ENCODE measurements around the gene ADI1.

DNA sequence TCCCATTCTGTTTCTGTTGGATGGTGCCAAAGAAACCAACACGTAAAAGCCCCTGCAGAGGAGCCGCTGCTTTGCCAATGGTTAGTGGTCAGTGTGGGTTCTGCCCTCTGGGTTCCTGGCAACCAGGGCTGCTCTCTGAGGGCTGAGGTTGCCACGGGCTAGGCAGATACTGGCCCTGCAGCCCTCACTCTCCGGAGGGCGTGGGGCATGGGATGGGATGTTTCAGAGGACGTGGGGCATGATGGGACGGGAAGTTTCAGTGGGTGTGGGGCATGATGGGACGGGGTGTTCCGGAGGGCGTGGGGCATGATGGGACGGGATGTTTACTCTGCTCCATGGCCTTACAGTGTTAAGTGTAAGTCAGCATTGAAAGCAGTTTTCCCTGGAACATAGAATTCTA lies 34.2 kb downstream of the ADI1 start:
- TF ChIP-seq RAD21 (IDR thresholded peaks at IDR 0.05): no peak
- TF ChIP-seq CTCF (IDR thresholded peaks at IDR 0.05; ENCODE audit: low read depth, low read length, missing input control): no peak
- no peak for TF ChIP-seq YY1 (IDR thresholded peaks at IDR 0.05)
- no peak for TF ChIP-seq SP1 (IDR thresholded peaks at IDR 0.05)
- no peak for TF ChIP-seq TAF1 (conservative IDR thresholded peaks at IDR 0.05)
- TF ChIP-seq, protein P1, sequence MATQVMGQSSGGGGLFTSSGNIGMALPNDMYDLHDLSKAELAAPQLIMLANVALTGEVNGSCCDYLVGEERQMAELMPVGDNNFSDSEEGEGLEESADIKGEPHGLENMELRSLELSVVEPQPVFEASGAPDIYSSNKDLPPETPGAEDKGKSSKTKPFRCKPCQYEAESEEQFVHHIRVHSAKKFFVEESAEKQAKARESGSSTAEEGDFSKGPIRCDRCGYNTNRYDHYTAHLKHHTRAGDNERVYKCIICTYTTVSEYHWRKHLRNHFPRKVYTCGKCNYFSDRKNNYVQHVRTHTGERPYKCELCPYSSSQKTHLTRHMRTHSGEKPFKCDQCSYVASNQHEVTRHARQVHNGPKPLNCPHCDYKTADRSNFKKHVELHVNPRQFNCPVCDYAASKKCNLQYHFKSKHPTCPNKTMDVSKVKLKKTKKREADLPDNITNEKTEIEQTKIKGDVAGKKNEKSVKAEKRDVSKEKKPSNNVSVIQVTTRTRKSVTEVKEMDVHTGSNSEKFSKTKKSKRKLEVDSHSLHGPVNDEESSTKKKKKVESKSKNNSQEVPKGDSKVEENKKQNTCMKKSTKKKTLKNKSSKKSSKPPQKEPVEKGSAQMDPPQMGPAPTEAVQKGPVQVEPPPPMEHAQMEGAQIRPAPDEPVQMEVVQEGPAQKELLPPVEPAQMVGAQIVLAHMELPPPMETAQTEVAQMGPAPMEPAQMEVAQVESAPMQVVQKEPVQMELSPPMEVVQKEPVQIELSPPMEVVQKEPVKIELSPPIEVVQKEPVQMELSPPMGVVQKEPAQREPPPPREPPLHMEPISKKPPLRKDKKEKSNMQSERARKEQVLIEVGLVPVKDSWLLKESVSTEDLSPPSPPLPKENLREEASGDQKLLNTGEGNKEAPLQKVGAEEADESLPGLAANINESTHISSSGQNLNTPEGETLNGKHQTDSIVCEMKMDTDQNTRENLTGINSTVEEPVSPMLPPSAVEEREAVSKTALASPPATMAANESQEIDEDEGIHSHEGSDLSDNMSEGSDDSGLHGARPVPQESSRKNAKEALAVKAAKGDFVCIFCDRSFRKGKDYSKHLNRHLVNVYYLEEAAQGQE (IDR thresholded peaks at IDR 0.05): no peak
- TF ChIP-seq MAX (IDR thresholded peaks at IDR 0.05): no peak
- TF ChIP-seq, protein P2, sequence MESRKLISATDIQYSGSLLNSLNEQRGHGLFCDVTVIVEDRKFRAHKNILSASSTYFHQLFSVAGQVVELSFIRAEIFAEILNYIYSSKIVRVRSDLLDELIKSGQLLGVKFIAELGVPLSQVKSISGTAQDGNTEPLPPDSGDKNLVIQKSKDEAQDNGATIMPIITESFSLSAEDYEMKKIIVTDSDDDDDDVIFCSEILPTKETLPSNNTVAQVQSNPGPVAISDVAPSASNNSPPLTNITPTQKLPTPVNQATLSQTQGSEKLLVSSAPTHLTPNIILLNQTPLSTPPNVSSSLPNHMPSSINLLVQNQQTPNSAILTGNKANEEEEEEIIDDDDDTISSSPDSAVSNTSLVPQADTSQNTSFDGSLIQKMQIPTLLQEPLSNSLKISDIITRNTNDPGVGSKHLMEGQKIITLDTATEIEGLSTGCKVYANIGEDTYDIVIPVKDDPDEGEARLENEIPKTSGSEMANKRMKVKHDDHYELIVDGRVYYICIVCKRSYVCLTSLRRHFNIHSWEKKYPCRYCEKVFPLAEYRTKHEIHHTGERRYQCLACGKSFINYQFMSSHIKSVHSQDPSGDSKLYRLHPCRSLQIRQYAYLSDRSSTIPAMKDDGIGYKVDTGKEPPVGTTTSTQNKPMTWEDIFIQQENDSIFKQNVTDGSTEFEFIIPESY (IDR thresholded peaks at IDR 0.05): no peak
- TF ChIP-seq RXRA (IDR thresholded peaks at IDR 0.05): no peak
- no peak for TF ChIP-seq EGR1 (IDR thresholded peaks at IDR 0.05; ENCODE audit: low read depth in 2 of 2)
- no peak for TF ChIP-seq GABPA (IDR thresholded peaks at IDR 0.05 in 1 of 2, conservative IDR thresholded peaks at IDR 0.05 in 1 of 2)
- TF ChIP-seq ATF3 (IDR thresholded peaks at IDR 0.05): no peak
- no peak for TF ChIP-seq JUND (IDR thresholded peaks at IDR 0.05)
- TF ChIP-seq HNF4G (IDR thresholded peaks at IDR 0.05): no peak
